T-cell (primary cell): ENCODE measurements around the gene FAM83E. TPM values are rescaled to one million over a fixed set of nuclear protein-coding genes. Genes with fewer than 3 reads are reported as not detected.

Experiments used
- ATAC-seq, 4 experiments: fragments of 200-7000 bp in 3 of 4; fragments of 150-1000 bp in 1 of 4; cut with Tn5 transposase; replicated peaks in 1 of 4; 1 replicate in 3 of 4; 2 replicates in 1 of 4; pipeline ENCODE4 v1.10.0; 2021; ENCODE audit warnings: moderate library complexity in 3 of 4, mild to moderate bottlenecking in 2 of 4, moderate number of reproducible peaks in 1 of 4
- CTCF ChIA-PET, 2 donors: fragments of 300-600 bp; sonication (Branson Sonifier 250); formaldehyde crosslinking; loops; one replicate each; lab custom pipeline; 2022; ENCODE audit warnings: antibody characterized with exemption in 2 of 2; lab: Charles Lee
- POLR2A ChIA-PET, 2 donors: fragments of 300-600 bp; sonication (Branson Sonifier 250); formaldehyde crosslinking; loops; one replicate each; lab custom pipeline; 2022; ENCODE audit warnings: antibody characterized with exemption in 2 of 2; lab: Charles Lee
- DNase-seq, 35 experiments: peaks; one replicate each; pipeline versions ENCODE4 v3.0.0 to v3.0.0-alpha.2; 2013 to 2023
- H3K27ac ChIP-seq: one replicate; pipeline ENCODE4 v1.5.1; 2013; ENCODE audit warnings: low read length
- H3K27me3 ChIP-seq, 2 experiments: replicated peaks in 1 of 2; 1 replicate in 1 of 2; 2 replicates in 1 of 2; pipeline versions ENCODE4 v1.6.1 to v1.7.0; 2013; ENCODE audit warnings: low read length in 1 of 2, mixed read lengths in 1 of 2; ENCODE audit not compliant: control insufficient read depth in 2 of 2, insufficient read depth in 2 of 2; ENCODE audit errors: extremely low read depth in 1 of 2
- H3K36me3 ChIP-seq, 2 donors: 1 replicate in 1 of 2; 2 replicates in 1 of 2; pipeline versions ENCODE4 v1.6.1 to v1.7.0; 2013; ENCODE audit warnings: low read length in 1 of 2; ENCODE audit not compliant: control insufficient read depth in 2 of 2, insufficient read depth in 1 of 2; ENCODE audit errors: extremely low read depth in 1 of 2
- H3K4me1 ChIP-seq, 2 experiments: 1 replicate in 1 of 2; 2 replicates in 1 of 2; pipeline versions ENCODE4 v1.6.1 to v1.7.0; 2013; ENCODE audit warnings: low read length in 2 of 2, mixed read lengths in 1 of 2; ENCODE audit not compliant: insufficient read depth in 2 of 2, control insufficient read depth in 1 of 2; ENCODE audit errors: extremely low read depth in 1 of 2
- H3K4me3 ChIP-seq, 2 donors: 1 replicate in 1 of 2; 2 replicates in 1 of 2; pipeline versions ENCODE4 v1.5.1 to v1.7.0; 2013; ENCODE audit warnings: mild to moderate bottlenecking in 2 of 2, low read length in 1 of 2, moderate library complexity in 1 of 2; ENCODE audit not compliant: control insufficient read depth in 1 of 2; ENCODE audit errors: extremely low read depth in 1 of 2
- H3K9me3 ChIP-seq: 2 replicates; pipeline ENCODE4 v1.7.0; 2013
- H3K27ac Mint-ChIP-seq, 2 donors: one replicate each; pipeline ENCODE4 v1.8.0; 2020 to 2021; ENCODE audit warnings: mild to moderate bottlenecking in 2 of 2, mixed read lengths in 2 of 2
- H3K27me3 Mint-ChIP-seq, 2 donors: one replicate each; pipeline ENCODE4 v1.8.0; 2021 to 2022; ENCODE audit warnings: mixed read lengths in 2 of 2
- H3K36me3 Mint-ChIP-seq: one replicate; pipeline ENCODE4 v1.8.0; 2021; ENCODE audit warnings: mixed read lengths
- H3K4me1 Mint-ChIP-seq, 3 donors: one replicate each; pipeline ENCODE4 v1.8.0; 2020 to 2022; ENCODE audit warnings: mixed read lengths in 3 of 3, mild to moderate bottlenecking in 1 of 3
- H3K4me3 Mint-ChIP-seq, 3 donors: one replicate each; pipeline ENCODE4 v1.8.0; 2020 to 2022; ENCODE audit warnings: mild to moderate bottlenecking in 3 of 3, mixed read lengths in 3 of 3, moderate library complexity in 3 of 3
- H3K9me3 Mint-ChIP-seq, 3 donors: one replicate each; pipeline ENCODE4 v1.8.0; 2020 to 2022; ENCODE audit warnings: mixed read lengths in 3 of 3
- WGBS: methylation state at CpG from one replicate; pipeline ENCODE4 v1.1.5; 2013; ENCODE audit warnings: missing lambda C conversion rate; ENCODE audit not compliant: insufficient coverage; 5-methylcytosine and 5-hydroxymethylcytosine counted together
- total RNA-seq, 35 experiments: library from RNA in 6 of 35; stranded (reverse) in 6 of 35; fragments of 120-200 nt in 1 of 35; gene quantifications; one replicate each; pipeline versions ENCODE4 v1.2.1 to v1.2.4 and lab custom pipeline; 2013 to 2026

The FAM83E gene
- total RNA-seq, 5 donors from 2014 or later (not counting 1 experiment from before 2014, with no cell fraction given), result 2.3 to 3.0 (median 2.7) TPM; not detected in 1

DNA sequence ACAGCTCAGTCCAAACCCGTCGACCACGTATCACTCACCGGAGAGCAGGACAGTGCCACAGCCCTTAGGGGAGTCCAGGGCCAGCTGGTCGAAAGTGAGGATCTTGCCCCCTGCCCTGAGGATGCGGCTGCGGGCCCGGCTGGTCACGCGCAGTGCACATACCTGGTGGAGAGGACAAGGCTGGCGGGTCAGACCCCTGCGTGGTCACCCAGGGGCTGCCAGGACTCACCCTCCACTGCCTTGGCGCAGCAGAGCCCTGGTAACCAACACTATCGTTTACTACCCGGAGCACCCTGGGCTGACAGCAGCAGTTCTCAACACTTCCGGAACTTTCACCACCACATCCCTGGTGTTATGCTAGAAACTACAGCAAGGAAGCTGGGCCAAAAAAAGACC is 1.2 kb upstream of the FAM83E start:
- WGBS, result 86% methylated on average over 16 of the region's 16 CpGs
- H3K4me1 ChIP-seq, result peaks cover 13 to 47% of the 10 kb centered on the region in 2 experiments
- Mint-ChIP-seq H3K4me1 (peaks cover 29 to 42% (median 35%) of the 10 kb centered on the region in 3 donors), H3K36me3 (peaks cover 22% of the 10 kb centered on the region), H3K9me3 (no peaks in the 10 kb centered on the region), H3K27me3 (no peaks in the 10 kb centered on the region), H3K27ac (peak overlapping the region; percentile 76 to 85), H3K4me3 (peak overlapping the region; percentile 94 to 95 (median 95))
- peaks cover 21 to 31% of the 10 kb centered on the region in 2 donors for H3K36me3 ChIP-seq
- ChIA-PET CTCF (no interaction called here), POLR2A (no interaction called here)
- peaks cover 0 to 2% of the 10 kb centered on the region in 2 experiments for H3K27me3 ChIP-seq
- DNase-seq (no peak), ATAC-seq (no peak)
- no peaks in the 10 kb centered on the region for H3K9me3 ChIP-seq
- no peak overlapping the region for H3K27ac ChIP-seq
- H3K4me3 ChIP-seq, result no peak overlapping the region

DNA sequence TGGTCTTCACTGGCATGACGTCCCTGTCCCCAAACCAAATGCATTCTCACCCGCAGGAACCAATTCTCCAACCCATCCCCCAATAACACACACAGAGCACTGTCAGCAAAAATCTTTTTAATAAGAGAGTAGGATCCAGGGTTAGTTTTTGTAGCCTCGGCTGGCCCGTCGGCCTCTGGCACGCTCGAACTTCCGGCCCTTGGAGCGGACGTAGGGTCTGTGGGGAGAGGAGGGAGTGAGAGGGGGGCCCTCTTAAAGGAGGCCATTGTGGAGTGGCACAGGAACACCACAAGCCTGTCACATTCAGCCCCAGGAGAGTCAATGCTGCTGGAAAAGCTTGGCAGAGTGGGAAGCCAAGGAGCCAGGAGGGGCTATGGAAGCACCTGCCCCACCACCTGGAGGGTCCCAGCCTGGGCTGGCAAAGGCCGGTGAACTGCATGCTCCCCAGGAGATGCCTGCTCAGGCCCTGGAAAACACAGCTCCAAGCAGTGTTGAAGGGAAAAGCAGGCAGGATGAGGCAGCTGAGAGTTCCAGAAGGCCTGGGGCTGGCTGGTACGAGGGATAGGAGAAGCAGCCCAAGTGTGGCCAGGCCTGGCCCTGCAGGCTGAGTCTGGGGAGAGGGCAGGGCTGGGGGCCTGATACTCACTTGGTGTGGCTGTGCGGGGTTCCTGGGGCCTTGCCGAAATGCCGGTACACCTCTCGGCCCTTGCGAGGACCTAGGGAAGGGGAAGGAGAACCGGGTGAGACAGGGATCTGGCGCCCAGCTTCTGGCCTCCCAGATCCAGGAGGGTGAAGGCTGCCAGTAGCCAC is 560 bp upstream of the FAM83E start:
- no peak overlapping the region for H3K4me3 Mint-ChIP-seq

DNA sequence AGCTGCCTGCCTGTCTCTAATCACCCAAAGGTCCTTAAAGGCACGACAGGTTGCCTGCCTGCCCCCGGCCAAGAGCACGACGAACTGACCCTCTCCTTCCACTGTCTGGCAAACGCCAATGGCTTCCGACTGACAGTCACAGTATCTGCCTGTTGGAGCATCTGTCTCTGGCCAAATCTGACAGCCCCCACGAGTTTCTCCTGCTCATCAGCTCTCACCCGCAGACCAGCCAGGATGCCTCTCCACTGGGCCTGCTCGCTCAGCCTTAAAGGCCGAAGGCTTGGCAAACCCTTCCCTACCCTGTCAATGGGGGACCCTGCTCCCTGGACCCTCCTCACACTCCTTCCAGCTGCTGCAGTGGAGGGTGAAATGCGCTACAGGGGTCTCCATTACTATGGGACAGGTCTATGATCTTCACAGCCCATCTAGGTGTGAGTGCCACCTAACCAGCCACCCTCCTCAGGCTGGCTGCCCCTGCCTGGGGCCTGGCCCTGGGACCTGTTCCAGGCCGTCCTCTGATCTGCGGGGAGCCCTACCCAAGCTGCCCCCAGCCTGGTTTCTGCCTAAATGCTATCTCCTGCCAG is 932 bp downstream of the FAM83E start:
- H3K36me3 ChIP-seq, result peaks cover 21 to 31% of the 10 kb centered on the region in 2 donors
- Mint-ChIP-seq H3K4me1 (peaks cover 24 to 30% (median 27%) of the 10 kb centered on the region in 3 donors), H3K9me3 (no peaks in the 10 kb centered on the region), H3K36me3 (peaks cover 19% of the 10 kb centered on the region), H3K4me3 (no peak overlapping the region), H3K27ac (peak overlapping the region; percentile 31 to 48), H3K27me3 (no peaks in the 10 kb centered on the region)
- no peak for ATAC-seq
- H3K27ac ChIP-seq, result no peak overlapping the region
- H3K4me3 ChIP-seq, result no peak overlapping the region
- no peak for DNase-seq
- H3K27me3 ChIP-seq, result peaks cover 0 to 2% of the 10 kb centered on the region in 2 experiments
- H3K4me1 ChIP-seq, result peaks cover 13 to 39% of the 10 kb centered on the region in 2 experiments
- WGBS, result 91% methylated on average over 13 of the region's 13 CpGs
- ChIA-PET CTCF (no interaction called here), POLR2A (no interaction called here)
- H3K9me3 ChIP-seq, result no peaks in the 10 kb centered on the region

More for the DNA sequence above, 560 bp upstream of the FAM83E start:
- Histone ChIP-seq H3K4me1 (peaks cover 13 to 47% of the 10 kb centered on the region in 2 experiments), H3K4me3 (no peak overlapping the region), H3K9me3 (no peaks in the 10 kb centered on the region), H3K36me3 (peaks cover 21 to 31% of the 10 kb centered on the region in 2 donors), H3K27ac (no peak overlapping the region), H3K27me3 (peaks cover 0 to 2% of the 10 kb centered on the region in 2 experiments)
- DNase-seq, result no peak
- Mint-ChIP-seq H3K9me3 (no peaks in the 10 kb centered on the region), H3K36me3 (peaks cover 22% of the 10 kb centered on the region), H3K27ac (peak overlapping the region in 1 of 2 donors; percentile 23), H3K27me3 (no peaks in the 10 kb centered on the region), H3K4me1 (peaks cover 29 to 42% (median 35%) of the 10 kb centered on the region in 3 donors)
- 95% methylated on average over 17 of the region's 19 CpGs for WGBS
- ATAC-seq, result no peak
- ChIA-PET CTCF (no interaction called here), POLR2A (no interaction called here)

DNA sequence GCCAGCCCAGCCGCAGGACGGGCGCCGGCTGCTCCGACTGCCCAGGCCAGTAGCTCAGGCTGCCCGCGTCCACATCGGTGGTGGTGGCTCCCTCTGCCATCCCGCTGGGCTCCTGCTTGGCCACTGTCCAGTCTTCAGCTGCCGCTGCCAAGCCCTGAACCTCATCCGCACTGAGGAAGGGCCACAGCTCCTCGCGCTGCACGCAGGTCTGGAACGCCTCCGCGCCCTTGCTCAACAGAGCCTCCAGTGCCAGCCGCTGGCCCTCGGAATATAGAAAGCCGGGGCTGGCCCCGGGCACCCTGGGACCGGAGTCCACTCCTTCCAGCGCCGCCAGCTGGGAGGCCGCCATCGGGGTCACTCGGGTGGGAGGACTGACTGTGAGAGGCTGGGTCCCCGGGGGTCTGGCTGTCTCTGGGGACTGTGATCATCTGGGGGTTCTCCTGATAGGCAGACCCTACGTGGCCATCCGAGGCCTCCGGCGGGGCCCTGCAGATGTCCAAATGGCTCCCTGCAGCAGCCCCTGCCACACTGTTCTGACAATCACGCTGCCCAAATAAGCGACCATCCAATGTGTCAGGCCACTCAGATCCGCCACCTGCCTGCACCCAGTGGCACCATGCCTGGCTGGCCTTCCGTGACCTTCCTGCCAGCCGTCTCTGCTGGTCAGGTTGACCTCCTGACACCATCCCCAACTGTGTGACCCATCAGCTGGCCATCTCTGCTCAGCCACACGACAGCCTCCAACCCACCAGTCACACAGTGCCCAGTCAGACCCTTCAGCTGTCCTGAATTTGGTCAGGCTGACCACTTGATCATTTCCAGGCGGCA is 1.6 kb downstream of the FAM83E start:
- peaks cover 15% of the 10 kb centered on the region for H3K36me3 Mint-ChIP-seq
- H3K27me3 Mint-ChIP-seq, result no peaks in the 10 kb centered on the region
- ATAC-seq (peak in 1 of 4 experiments; percentile 4), DNase-seq (no peak)
- ChIA-PET CTCF (interaction anchor here in 1 of 2 donors (0.7 kb wide), 1 partner anchor 143 kb away, joined by 4 read pairs; no protein-coding TSS in a partner anchor), POLR2A (no interaction called here)
- peaks cover 22 to 27% (median 25%) of the 10 kb centered on the region in 3 donors for H3K4me1 Mint-ChIP-seq
- no peak overlapping the region for H3K27ac ChIP-seq
- H3K36me3 ChIP-seq, result peaks cover 21 to 31% of the 10 kb centered on the region in 2 donors
- H3K27ac Mint-ChIP-seq, result peak overlapping the region in 1 of 2 donors; percentile 48
- no peaks in the 10 kb centered on the region for H3K9me3 ChIP-seq
- no peaks in the 10 kb centered on the region for H3K9me3 Mint-ChIP-seq
- H3K4me1 ChIP-seq, result peaks cover 11 to 41% of the 10 kb centered on the region in 2 experiments
- no peak overlapping the region for H3K4me3 Mint-ChIP-seq
- H3K27me3 ChIP-seq, result no peaks in the 10 kb centered on the region
- H3K4me3 ChIP-seq, result no peak overlapping the region
- WGBS, result 91% methylated on average over 31 of the region's 39 CpGs

DNA sequence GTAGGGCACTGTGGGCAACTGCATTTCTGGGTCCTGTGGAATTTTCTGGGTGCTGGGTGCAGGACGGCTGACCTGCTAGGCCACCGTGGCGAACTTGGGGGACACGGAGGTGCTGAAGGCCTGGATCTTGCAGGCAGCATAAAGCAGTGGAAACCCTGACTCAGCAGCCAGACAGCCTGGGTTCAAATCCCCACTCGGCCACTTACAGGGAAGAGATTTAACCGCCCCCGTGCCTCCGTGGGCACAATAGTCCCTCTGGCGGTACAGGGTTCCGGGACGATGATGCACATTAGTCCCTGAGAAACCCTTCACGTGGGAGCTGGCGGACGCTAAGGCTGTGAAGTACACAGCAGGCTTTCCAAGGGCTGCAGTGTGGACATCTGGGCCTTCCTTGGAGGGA is 3.0 kb downstream of the FAM83E start:
- ATAC-seq (no peak), DNase-seq (no peak)
- ChIA-PET CTCF (no interaction called here), POLR2A (interaction anchor here in 1 of 2 donors (0.6 kb wide), 1 partner anchor 324 kb away, joined by 7 read pairs; no protein-coding TSS in a partner anchor)
- no peaks in the 10 kb centered on the region for H3K27me3 ChIP-seq
- Mint-ChIP-seq H3K27ac (no peak overlapping the region), H3K4me1 (peaks cover 8 to 15% (median 12%) of the 10 kb centered on the region in 3 donors), H3K36me3 (peaks cover 13% of the 10 kb centered on the region), H3K4me3 (no peak overlapping the region), H3K27me3 (no peaks in the 10 kb centered on the region), H3K9me3 (no peaks in the 10 kb centered on the region)
- peaks cover 0 to 27% of the 10 kb centered on the region in 2 experiments for H3K4me1 ChIP-seq
- peaks cover 18 to 22% of the 10 kb centered on the region in 2 donors for H3K36me3 ChIP-seq
- WGBS, result 90% methylated on average over 13 of the region's 14 CpGs
- H3K4me3 ChIP-seq, result no peak overlapping the region
- no peaks in the 10 kb centered on the region for H3K9me3 ChIP-seq
- no peak overlapping the region for H3K27ac ChIP-seq
